ENCODE results near the gene PCDHGC5. TPM values are rescaled to one million over a fixed set of nuclear protein-coding genes. Genes with fewer than 3 reads are reported as not detected.

The PCDHGC5 gene
- total and polyA plus RNA-seq, 2 donors (not counting 1 experiment from before 2014, with no cell fraction given) = 0.10 to 0.67 TPM

- DNase-seq = no peak
- CTCF ChIA-PET = interaction anchor here (1.1 to 2.9 kb wide), 3 partner anchors 61 to 78 kb away, joined by 3 to 9 read pairs (median 4); partner anchors contain the start of genes PCDHGA10 and PCDHGA12
- H3K27me3 Mint-ChIP-seq = peaks cover 52% of the 10 kb centered on the region
- no peaks in the 10 kb centered on the region for H3K36me3 ChIP-seq (replicated peaks in 1 of 2; ENCODE audit: control extremely low read depth in 1 of 2, control insufficient read depth in 1 of 2, extremely low read depth in 1 of 2, insufficient read depth in 2 of 2, low read length in 1 of 2)
- peaks cover 0 to 67% (median 24%) of the 10 kb centered on the region in 4 experiments for H3K27me3 ChIP-seq (replicated peaks in 1 of 4; ENCODE audit: control extremely low read depth in 1 of 4, control insufficient read depth in 3 of 4, insufficient read depth in 4 of 4, low read length in 3 of 4)
- H3K27ac ChIP-seq (ENCODE audit: low read length in 2 of 2) = no peak overlapping the region
- intact Hi-C loops (cut with micrococcal nuclease) = loop anchor here (2.0 kb wide), 1 partner anchor 21 kb away; no protein-coding TSS in a partner anchor
- H3K9me3 ChIP-seq (ENCODE audit: control extremely low read depth in 1 of 3, control insufficient read depth in 2 of 3, insufficient read depth in 1 of 3, low read length in 2 of 3) = peaks cover 0 to 19% (median 0%) of the 10 kb centered on the region in 3 donors
- H3K4me3 Mint-ChIP-seq = peak overlapping the region; percentile 95
- peak overlapping the region; percentile 9 to 61 (median 39) for H3K4me3 ChIP-seq (ENCODE audit: control extremely low read depth in 1 of 5, extremely low read depth in 1 of 5, insufficient read depth in 1 of 5, low read depth in 2 of 5, low read length in 4 of 5)
- H3K9ac ChIP-seq (ENCODE audit: low read length) = peak overlapping the region; percentile 47
- H3K4me2 ChIP-seq (replicated peaks; ENCODE audit: low read depth, low read length, poor library complexity, severe bottlenecking) = peak overlapping the region; percentile 82
- H4K20me1 ChIP-seq (ENCODE audit: control insufficient read depth, insufficient read depth, low read length, poor library complexity, severe bottlenecking) = no peaks in the 10 kb centered on the region
- TF ChIP-seq CTCF (IDR thresholded peaks at IDR 0.05) (no peak), EZH2 (IDR thresholded peaks at IDR 0.05; ENCODE audit: borderline replicate concordance, insufficient read depth, low read depth, low read length, poor library complexity, severe bottlenecking) (no peak)
- H3K79me2 ChIP-seq (ENCODE audit: control insufficient read depth, insufficient read depth, low read length) = no peaks in the 10 kb centered on the region
- peak overlapping the region; percentile 76 for H3K27ac Mint-ChIP-seq
- POLR2A ChIA-PET = interaction anchor here (1.8 kb wide), 1 partner anchor 20 kb away, joined by 6 read pairs; no protein-coding TSS in a partner anchor
- H3K4me1 Mint-ChIP-seq = peaks cover 18% of the 10 kb centered on the region
- no peak for ATAC-seq (ENCODE audit: low read depth)
- peaks cover 17 to 21% of the 10 kb centered on the region in 2 donors for H3K4me1 ChIP-seq (ENCODE audit: control insufficient read depth in 2 of 2, insufficient read depth in 2 of 2, low read length in 2 of 2)
- H2AFZ ChIP-seq (ENCODE audit: insufficient read depth, low read depth, low read length, poor library complexity, severe bottlenecking) = peak overlapping the region; percentile 53
- WGBS (ENCODE audit: insufficient coverage) = 5% methylated on average over 63 of the region's 66 CpGs
- H3K9me3 Mint-ChIP-seq (ENCODE audit: insufficient read depth) = no peaks in the 10 kb centered on the region
Measured at GRCh38 chr5:141491323-141492167, 2.7 kb downstream of the PCDHGC5 start.
